Measurements from ENCODE around the gene VILL. TPM values are rescaled to one million over a fixed set of nuclear protein-coding genes. Genes with fewer than 3 reads are reported as not detected.

Gene VILL
- total RNA-seq, 1 experiment from 2014 or later, result 5.7 TPM

DNA sequence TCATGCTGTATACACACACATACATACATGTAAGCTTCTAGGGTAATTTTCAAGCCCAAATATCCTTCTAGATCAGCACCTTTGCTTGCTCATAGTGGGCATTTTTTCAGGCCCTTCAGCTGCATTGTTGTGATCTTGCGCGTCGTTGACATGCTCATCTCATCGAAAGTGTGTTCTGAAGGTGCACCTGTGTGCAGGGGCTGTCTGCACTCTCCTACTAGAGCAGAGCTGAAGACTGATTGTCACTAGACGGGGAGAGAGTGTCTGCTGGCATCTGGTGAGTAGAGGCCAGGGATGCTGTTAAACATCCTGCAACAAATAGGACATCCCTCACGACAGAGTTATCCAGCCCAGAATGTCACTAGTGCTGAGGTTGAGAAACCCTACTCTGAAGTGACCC is 35.7 kb upstream of the VILL start:
- in situ Hi-C loops (cut with HindIII; ENCODE audit: low pct_unique_long_range_greater_than_20kb, low sequenced_read_pairs) (no loop called here), intact Hi-C loops (cut with micrococcal nuclease; ENCODE audit: unreplicated experiment) (no loop called here)
- H3K9me3 ChIP-seq (ENCODE audit: control insufficient read depth, insufficient read depth, low read depth, low read length), result no peaks in the 10 kb centered on the region
- H3K4me3 ChIP-seq (ENCODE audit: low read depth in 2 of 2, low read length in 2 of 2), result no peak overlapping the region
- DNase-seq (ENCODE audit: low read depth, low spot score), result no peak
- CTCF ChIA-PET, result no interaction called here
- POLR2A ChIA-PET, result no interaction called here
- H3K4me1 ChIP-seq (ENCODE audit: control insufficient read depth, insufficient read depth, low read length), result no peaks in the 10 kb centered on the region
- no peak for TF ChIP-seq SIN3A (IDR thresholded peaks at IDR 0.05; ENCODE audit: borderline replicate concordance, insufficient read depth, low read depth, low read length)
- no peak for TF ChIP-seq TCF7L2 (IDR thresholded peaks at IDR 0.05; ENCODE audit: low read depth, low read length)
- TF ChIP-seq, protein P1, sequence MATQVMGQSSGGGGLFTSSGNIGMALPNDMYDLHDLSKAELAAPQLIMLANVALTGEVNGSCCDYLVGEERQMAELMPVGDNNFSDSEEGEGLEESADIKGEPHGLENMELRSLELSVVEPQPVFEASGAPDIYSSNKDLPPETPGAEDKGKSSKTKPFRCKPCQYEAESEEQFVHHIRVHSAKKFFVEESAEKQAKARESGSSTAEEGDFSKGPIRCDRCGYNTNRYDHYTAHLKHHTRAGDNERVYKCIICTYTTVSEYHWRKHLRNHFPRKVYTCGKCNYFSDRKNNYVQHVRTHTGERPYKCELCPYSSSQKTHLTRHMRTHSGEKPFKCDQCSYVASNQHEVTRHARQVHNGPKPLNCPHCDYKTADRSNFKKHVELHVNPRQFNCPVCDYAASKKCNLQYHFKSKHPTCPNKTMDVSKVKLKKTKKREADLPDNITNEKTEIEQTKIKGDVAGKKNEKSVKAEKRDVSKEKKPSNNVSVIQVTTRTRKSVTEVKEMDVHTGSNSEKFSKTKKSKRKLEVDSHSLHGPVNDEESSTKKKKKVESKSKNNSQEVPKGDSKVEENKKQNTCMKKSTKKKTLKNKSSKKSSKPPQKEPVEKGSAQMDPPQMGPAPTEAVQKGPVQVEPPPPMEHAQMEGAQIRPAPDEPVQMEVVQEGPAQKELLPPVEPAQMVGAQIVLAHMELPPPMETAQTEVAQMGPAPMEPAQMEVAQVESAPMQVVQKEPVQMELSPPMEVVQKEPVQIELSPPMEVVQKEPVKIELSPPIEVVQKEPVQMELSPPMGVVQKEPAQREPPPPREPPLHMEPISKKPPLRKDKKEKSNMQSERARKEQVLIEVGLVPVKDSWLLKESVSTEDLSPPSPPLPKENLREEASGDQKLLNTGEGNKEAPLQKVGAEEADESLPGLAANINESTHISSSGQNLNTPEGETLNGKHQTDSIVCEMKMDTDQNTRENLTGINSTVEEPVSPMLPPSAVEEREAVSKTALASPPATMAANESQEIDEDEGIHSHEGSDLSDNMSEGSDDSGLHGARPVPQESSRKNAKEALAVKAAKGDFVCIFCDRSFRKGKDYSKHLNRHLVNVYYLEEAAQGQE (IDR thresholded peaks at IDR 0.05; ENCODE audit: insufficient read depth in 1 of 2, low read depth in 2 of 2, low read length in 1 of 2), result no peak
- ATAC-seq, result no peak
- no peak overlapping the region for H3K27ac ChIP-seq (ENCODE audit: low read length)
- no TSS peak for BruUV-seq (replicated peaks)
- no peaks in the 10 kb centered on the region for H3K27me3 ChIP-seq (ENCODE audit: control insufficient read depth, insufficient read depth, low read length)
- H3K36me3 ChIP-seq (ENCODE audit: control insufficient read depth, insufficient read depth, low read length), result no peaks in the 10 kb centered on the region

DNA sequence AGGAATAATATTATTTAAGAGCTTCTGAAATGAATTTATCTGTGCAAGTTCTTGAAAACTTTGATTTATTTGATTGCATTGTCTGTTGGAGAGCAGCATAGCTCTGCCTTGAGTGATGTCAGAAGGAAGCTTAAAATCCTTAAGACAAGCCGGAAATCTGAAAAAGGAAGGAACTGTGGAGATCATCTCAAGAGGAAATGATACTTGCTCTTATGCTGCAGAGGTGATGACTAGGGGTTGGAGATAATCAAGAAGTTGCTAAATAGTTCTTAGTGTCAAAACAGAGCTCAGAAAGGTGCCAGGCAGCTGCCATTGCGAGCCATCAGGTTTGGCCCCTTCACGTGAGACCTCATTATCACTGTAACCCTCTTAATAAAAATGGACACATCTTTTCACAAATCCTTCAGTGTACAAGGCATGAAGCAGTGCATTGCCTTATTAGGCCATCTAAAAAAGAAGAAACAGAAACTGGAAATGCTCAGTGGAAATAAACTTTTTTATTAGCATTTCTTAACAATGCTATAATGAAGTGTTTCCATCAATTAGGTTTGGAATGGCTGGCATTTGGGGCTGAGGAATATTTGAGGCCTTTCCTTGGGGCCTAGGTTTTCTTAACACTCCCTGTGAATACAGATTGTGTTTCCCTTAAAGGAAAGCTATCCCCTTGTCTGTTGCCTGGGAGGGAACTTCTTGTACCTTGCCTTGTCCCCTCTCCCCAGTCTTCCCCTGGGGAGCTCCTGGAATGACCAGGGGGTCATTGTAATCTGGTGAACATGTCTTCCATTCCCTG is 34.5 kb upstream of the VILL start:
- TF ChIP-seq, protein P2, sequence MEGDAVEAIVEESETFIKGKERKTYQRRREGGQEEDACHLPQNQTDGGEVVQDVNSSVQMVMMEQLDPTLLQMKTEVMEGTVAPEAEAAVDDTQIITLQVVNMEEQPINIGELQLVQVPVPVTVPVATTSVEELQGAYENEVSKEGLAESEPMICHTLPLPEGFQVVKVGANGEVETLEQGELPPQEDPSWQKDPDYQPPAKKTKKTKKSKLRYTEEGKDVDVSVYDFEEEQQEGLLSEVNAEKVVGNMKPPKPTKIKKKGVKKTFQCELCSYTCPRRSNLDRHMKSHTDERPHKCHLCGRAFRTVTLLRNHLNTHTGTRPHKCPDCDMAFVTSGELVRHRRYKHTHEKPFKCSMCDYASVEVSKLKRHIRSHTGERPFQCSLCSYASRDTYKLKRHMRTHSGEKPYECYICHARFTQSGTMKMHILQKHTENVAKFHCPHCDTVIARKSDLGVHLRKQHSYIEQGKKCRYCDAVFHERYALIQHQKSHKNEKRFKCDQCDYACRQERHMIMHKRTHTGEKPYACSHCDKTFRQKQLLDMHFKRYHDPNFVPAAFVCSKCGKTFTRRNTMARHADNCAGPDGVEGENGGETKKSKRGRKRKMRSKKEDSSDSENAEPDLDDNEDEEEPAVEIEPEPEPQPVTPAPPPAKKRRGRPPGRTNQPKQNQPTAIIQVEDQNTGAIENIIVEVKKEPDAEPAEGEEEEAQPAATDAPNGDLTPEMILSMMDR (IDR thresholded peaks at IDR 0.05), result no peak
- no peak for TF ChIP-seq TCF7L2 (IDR thresholded peaks at IDR 0.05; ENCODE audit: low read depth, low read length)
- TF ChIP-seq POLR2AphosphoS5 (IDR thresholded peaks at IDR 0.05; ENCODE audit: low read depth, low read length), result no peak
- TF ChIP-seq SIN3A (IDR thresholded peaks at IDR 0.05; ENCODE audit: borderline replicate concordance, insufficient read depth, low read depth, low read length), result no peak
- TF ChIP-seq, protein P1 (IDR thresholded peaks at IDR 0.05; ENCODE audit: insufficient read depth in 1 of 2, low read depth in 2 of 2, low read length in 1 of 2), result no peak
- no TSS peak for BruUV-seq (replicated peaks)
- POLR2A ChIA-PET, result no interaction called here
- CTCF ChIA-PET, result interaction anchor here (0.6 kb wide), 1 partner anchor 97 kb away, joined by 4 read pairs; no protein-coding TSS in a partner anchor
- Histone ChIP-seq H3K4me3 (ENCODE audit: low read depth in 2 of 2, low read length in 2 of 2) (no peak overlapping the region), H3K9me3 (ENCODE audit: control insufficient read depth, insufficient read depth, low read depth, low read length) (no peaks in the 10 kb centered on the region), H3K27me3 (ENCODE audit: control insufficient read depth, insufficient read depth, low read length) (no peaks in the 10 kb centered on the region), H3K27ac (ENCODE audit: low read length) (no peak overlapping the region), H3K4me1 (ENCODE audit: control insufficient read depth, insufficient read depth, low read length) (no peaks in the 10 kb centered on the region), H3K36me3 (ENCODE audit: control insufficient read depth, insufficient read depth, low read length) (no peaks in the 10 kb centered on the region)
- ATAC-seq (no peak), DNase-seq (ENCODE audit: low read depth, low spot score) (no peak)
- in situ Hi-C loops (cut with HindIII; ENCODE audit: low pct_unique_long_range_greater_than_20kb, low sequenced_read_pairs), result no loop called here
- intact Hi-C loops (cut with micrococcal nuclease; ENCODE audit: unreplicated experiment), result no loop called here

Data from Panc1 (cell line).